Stimulated activated CD8-positive, alpha-beta memory T cell treated with anti-CD3 and anti-CD28 coated beads, Interleukin-4, amount 100 ng/mL, for 24 hours (primary cell): Measurements from ENCODE around the gene PRSS36.
"Not testable (repeated sequence)": the region's sequence is repeated elsewhere in the genome, so short reads cannot be mapped to it uniquely, and the experiment has no call there.

Experiments used
- DNase-seq: peaks from one replicate; pipeline ENCODE4 v3.0.0-alpha.2; 2020; ENCODE audit warnings: low read depth

Gene PRSS36

GRCh38 chr16:31120129-31120528 is 29.7 kb downstream of the PRSS36 start:
- no peak for DNase-seq

- no peak for DNase-seq
Observed at GRCh38 chr16:31118223-31119155, 31.4 kb downstream of the PRSS36 start.

GRCh38 chr16:31117384-31118222 is 32.3 kb downstream of the PRSS36 start, which contains the start of gene KAT8:
Gene KAT8, plus strand, starts transcription at chr16:31117664. Its CDS starts 18 bp downstream, at chr16:31117682.
- peak; percentile 95 for DNase-seq

GRCh38 chr16:31114468-31114867 is 35.4 kb downstream of the PRSS36 start:
- no peak for DNase-seq

- DNase-seq: no peak
Observed at GRCh38 chr16:31113121-31114120, 36.4 kb downstream of the PRSS36 start.

GRCh38 chr16:31112711-31113110 is 37.2 kb downstream of the PRSS36 start:
- DNase-seq: no peak

- no peak for DNase-seq
Observed at GRCh38 chr16:31111881-31112466, 37.9 kb downstream of the PRSS36 start.

- no peak for DNase-seq
Observed at GRCh38 chr16:31110106-31111034, 39.5 kb downstream of the PRSS36 start.

- DNase-seq: no peak
Observed at GRCh38 chr16:31109622-31110021, 40.2 kb downstream of the PRSS36 start.

GRCh38 chr16:31108794-31109558 is 40.9 kb downstream of the PRSS36 start:
- DNase-seq: no peak

GRCh38 chr16:31108035-31108793 is 41.7 kb downstream of the PRSS36 start, which contains the start of gene BCKDK:
Gene BCKDK, plus strand, starts transcription at chr16:31108386. Its CDS starts 838 bp downstream, at chr16:31109224.
- DNase-seq: peak; percentile 71

GRCh38 chr16:31107465-31107867 is 42.4 kb downstream of the PRSS36 start:
- no peak for DNase-seq

- no peak for DNase-seq
Observed at GRCh38 chr16:31106509-31107464, 43.1 kb downstream of the PRSS36 start.

GRCh38 chr16:31105677-31106213 is 44.1 kb downstream of the PRSS36 start:
- peak; percentile 77 for DNase-seq

GRCh38 chr16:31100876-31101641 is 48.8 kb downstream of the PRSS36 start:
- DNase-seq: not testable (repeated sequence)
